ENCODE measurements around the gene NBEA.
"Not testable (repeated sequence)": the region's sequence is repeated elsewhere in the genome, so short reads cannot be mapped to it uniquely, and the experiment has no call there.

The NBEA gene

DNA sequence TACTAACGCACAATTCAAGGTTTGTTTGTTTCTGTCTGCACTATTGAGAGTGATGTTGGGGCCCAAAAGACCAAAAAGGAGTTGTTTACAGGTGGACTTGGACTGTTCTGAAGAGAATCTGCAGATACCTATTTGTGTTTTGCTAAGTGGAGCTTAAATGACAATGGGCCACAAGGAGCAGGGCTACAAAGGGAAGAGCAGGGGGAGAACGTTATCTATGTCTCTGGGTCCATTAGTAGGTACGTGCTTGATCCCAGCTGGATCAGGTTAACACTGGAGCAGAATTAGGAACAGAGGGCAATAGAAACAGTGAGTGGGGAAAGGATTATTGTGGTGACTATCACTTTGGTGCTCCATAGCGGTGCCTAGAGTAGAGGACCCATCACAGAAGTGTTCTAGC, 22.5 kb downstream of the NBEA start:
- no peak for DNase-seq

- DNase-seq = peak; percentile 34
These were observed 25.9 kb downstream of the NBEA start for GRCh38 chr13:34967851-34968562.

DNA sequence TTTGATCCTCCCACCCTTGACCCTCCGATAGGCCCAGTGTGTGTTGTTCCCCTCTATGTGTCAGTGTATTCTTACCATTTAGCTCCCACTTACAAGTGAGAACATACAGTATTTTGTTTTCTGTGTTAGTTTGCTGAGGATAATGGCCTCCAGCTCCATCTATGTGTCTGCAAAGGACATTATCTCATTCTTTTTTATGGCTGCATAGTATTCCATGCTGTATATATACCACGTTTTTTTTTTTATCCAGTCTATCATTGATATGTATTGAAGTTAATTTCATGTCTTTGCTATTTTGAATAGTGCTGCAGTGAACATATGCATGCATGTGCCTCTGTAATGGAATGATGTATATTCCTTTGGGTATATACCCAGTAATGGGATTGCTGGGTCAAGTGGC, 27.5 kb downstream of the NBEA start:
- not testable (repeated sequence) for DNase-seq

GRCh38 chr13:34970961-34971360, 28.9 kb downstream of the NBEA start:
- no peak for DNase-seq

- no peak for DNase-seq
These were observed 29.4 kb downstream of the NBEA start for GRCh38 chr13:34971473-34971872.

DNA sequence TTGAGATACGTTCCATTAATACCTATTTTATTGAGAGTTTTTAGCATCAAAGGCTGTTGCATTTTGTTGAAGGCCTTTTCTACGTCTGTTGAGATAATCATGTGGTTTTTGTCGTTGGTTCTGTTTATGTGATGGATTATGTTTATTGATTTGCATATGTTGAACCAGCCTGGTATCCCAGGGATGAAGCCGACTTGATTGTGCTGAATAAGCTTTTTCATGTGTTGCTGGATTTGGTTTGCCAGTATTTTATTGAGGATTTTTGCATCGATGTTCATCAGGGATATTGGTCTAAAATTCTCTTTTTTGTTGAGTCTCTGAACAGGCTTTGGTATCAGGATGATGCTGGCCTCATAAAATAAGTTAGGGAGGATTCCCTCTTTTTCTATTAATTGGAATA, 43.1 kb downstream of the NBEA start:
- DNase-seq = not testable (repeated sequence)

DNA sequence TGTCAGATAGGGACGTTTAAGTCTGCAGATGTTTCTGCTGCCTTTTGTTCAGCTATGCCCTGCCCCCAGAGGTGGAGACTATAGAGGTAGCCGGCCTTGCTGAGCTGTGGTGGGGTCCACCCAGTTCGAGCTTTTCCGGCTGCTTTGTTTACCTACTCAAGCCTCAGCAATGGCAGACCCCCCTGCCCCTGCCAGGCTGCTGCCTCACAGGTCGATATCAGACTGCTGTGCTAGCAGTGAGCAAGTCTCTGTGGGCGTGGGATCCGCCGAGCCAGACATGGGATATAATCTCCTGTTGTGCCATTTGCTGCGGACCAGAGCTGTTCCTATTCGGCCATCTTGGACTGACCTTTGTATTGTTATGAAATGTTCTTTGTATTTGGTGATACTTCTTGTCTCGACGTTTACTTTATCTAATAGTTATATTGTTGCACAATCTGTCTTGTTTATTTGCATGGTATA, 46.3 kb downstream of the NBEA start:
- no peak for DNase-seq

GRCh38 chr13:34990399-34991214, 48.5 kb downstream of the NBEA start:
- DNase-seq = no peak

- no peak for DNase-seq
These were observed 51.4 kb downstream of the NBEA start for GRCh38 chr13:34993470-34993869.

DNA sequence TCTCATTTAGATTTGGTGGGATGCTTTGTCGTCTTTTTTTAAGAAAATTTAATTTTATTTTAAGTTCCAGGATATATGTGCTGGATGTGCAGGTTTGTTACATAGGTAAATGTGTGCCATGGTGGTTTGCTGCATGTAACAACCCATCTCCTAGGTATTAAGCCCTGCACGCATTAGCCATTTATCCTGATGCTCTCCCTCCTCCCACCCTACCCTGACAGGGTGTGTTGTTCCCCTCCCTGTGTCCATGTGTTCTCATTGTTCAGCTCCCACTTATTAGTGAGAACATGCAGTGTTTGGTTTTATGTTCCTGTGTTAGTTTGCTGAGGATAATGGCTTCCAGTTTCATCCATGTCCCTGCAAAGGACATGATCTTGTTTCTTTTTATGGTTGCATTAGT, 61.7 kb downstream of the NBEA start:
- DNase-seq = not testable (repeated sequence)

DNA sequence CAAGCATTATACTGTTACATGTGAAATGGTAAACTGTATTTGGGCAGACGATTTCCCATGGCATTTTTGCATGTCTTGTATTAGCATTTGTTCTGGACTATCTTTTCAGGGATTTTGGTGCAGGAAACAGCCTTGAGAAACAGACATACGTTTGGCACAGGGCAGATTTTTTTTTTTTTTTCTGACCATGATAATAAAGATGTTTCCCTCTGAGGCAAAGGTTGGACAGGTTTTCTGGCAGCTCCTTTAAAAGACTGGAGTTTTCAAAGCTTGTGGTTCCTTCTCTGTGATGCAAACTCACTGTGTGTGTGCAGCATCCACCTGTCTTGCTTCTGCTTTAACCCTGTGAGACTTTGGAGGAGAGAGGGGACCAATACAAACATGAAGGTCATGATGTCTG, 63.0 kb downstream of the NBEA start:
- DNase-seq = no peak

- no peak for DNase-seq
These were observed 72.6 kb downstream of the NBEA start for GRCh38 chr13:35014606-35015213.

DNA sequence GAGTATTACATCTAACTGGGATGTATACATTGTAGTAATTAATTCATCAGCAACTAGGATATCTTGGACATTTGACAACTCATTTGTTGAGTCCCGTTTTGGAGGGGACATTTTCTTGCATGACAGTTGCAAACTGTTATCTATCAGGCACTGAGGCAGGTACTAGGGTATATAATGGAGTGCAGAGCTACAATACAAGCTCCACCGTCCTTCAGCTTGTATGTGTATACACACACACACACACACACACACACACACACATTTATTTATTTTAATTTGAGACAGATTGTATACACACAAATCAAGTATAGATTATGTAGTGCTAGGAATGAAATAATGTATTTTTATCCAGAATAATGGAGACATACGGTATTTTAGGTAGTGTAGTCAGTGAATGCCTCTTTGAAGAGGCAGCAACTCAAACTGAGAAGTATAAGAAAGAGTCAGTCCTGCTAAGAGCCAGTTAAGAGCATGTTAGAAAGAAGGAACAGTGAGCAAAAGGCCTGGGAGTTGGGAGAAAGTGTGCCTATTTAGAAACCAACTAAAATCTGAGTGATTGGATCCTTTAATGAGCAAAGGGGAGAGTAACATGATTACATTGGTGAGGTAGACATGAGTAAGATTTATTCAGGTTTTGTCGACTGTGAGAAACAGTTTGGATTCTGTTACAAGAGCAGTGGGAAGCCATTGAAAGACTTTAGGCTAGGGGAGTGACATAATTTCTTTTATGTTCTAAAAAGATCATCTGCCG, 74.5 kb downstream of the NBEA start:
- peak; percentile 2 for DNase-seq

DNA sequence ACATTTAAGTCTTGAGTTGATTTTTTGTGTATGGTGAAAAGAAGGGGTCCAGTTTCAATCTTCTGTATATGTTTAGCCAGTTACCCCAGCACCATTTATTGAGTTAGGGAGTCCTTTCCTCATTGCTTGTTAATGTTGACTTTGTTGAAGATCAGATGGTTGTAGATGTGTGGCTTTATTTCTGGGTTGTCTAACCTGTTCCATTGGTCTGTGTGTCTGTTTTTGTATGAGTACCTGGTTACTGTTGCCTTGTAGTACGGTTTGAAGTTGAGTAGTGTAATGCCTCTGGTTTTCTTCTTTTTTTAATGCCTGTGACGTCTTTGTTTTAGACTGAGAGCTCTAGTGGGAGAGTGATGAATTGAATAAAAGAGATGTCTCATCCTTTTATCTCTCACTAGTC, 83.2 kb downstream of the NBEA start:
- DNase-seq = no peak

GRCh38 chr13:35028338-35028867, 86.3 kb downstream of the NBEA start:
- DNase-seq = no peak

GRCh38 chr13:35039012-35039411, 96.9 kb downstream of the NBEA start:
- no peak for DNase-seq

DNA sequence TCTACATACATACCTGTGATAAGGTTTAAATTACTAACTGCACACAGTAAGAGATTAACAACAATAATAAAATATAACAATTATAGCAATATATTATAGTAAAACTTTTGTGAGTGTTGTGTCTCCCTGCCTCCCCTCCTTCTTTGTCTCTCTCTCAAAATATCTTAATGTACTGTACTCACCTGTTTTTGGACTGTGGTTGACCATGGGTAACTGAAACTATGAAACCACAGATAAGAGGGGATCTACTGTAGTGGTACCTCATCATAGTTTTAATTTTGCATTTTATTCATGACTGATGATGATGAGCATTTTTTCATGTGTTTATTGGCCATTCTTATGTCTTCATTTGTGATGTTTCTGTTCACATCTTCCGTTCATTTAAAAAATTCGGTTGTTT, 104.5 kb downstream of the NBEA start:
- DNase-seq = no peak

DNA sequence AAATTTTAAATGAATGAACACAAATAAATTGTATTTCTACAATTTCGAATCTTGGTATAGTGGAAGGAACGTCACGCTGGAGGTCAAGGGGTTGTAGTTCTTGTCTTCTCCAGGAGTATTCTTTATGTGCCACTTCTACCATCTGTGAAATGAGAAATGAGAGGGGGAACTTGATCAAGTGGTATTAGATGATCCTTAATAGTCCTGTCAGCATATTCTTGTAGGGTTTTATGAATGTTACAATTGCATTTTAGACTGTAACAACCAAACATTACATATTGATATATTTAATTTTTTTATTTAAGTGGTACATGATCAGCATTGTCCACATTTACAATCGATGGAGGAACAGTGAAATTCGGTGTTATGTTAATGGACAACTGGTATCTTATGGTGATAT, 113.6 kb downstream of the NBEA start:
- no peak for DNase-seq

- DNase-seq = no peak
These were observed 115.8 kb downstream of the NBEA start for GRCh38 chr13:35057858-35058257.

- not testable (repeated sequence) for DNase-seq
These were observed 116.5 kb downstream of the NBEA start for GRCh38 chr13:35058585-35058984.

DNA sequence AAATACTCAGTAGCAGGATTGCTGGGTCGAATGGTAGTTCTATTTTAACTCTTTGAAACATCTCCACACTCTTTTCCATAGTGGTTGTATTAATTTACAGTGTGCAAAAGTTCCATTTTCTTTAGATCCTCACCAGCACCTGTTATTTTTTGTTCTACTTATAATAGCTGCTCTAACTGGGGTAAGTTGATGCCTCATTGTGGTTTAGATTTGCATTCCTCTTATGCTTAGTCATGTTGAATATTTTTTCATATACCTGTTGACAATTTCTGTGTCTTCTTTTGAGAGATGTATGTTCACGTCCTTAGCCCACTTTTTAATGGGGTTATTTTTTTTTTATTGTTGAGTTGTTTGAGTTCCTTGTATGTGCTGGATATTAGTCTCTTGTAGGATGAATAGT, 144.6 kb downstream of the NBEA start:
- DNase-seq = no peak

- no peak for DNase-seq
These were observed 150.2 kb downstream of the NBEA start for GRCh38 chr13:35092251-35092650.

- no peak for DNase-seq
These were observed 150.7 kb downstream of the NBEA start for GRCh38 chr13:35092751-35093150.
